ENCODE data around the gene ZNF716. TPM values are rescaled to one million over a fixed set of nuclear protein-coding genes. Genes with fewer than 3 reads are reported as not detected.
"Not testable (repeated sequence)": the region's sequence is repeated elsewhere in the genome, so short reads cannot be mapped to it uniquely, and the experiment has no call there.

ZNF716 gene
- total and polyA plus RNA-seq, 2 experiments from 2014 or later, result not detected

DNA sequence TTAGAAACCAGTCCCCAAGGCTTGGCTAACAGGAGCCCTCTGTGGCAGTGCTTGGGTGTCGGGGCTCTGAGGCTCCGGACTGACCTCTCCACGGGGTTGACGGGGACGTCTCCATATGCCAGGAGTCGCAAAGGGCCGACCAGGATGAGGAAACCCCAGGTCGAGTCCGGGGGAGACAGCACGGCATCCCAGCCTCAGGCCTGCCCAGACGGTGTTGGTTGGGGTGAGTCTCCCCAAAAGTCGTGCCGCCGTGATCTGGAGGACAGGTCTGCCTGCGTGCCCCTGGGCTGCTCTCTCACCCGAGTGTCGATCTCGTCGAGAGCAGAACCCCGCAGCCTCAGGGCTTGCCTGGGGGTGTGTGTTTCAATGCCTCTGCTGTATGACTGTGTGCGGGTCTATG is 35.0 kb downstream of the ZNF716 start:
- not testable (repeated sequence) for H3K27ac ChIP-seq; DNase-seq (ENCODE audit: low read depth in 1 of 2, low spot score in 1 of 2); H3K4me3 ChIP-seq; H3K36me3 ChIP-seq; H3K27me3 ChIP-seq; H3K4me1 ChIP-seq (ENCODE audit: low read depth); H3K9me3 ChIP-seq (ENCODE audit: low read depth)

DNA sequence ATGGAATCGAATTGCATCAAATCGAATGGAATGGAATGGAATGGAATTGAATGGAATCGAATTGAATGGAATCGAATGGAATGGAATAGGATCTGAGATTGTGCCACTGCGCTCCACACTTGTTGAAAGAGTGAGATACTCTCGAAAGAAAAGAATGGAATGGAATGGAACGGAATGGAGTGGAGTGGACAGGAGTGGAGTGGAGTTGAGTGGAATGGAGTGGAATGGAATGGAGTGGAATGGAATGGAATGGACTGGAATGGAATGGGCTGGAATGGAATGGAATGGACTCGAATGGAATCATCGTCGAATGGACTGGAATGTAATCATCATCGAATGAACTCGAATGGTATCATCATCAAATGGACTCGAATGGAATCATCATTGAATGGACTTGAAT is 38.0 kb downstream of the ZNF716 start:
- Histone ChIP-seq H3K4me3 (no peak overlapping the region), H3K27me3 (no peaks in the 10 kb centered on the region), H3K4me1 (ENCODE audit: low read depth) (no peaks in the 10 kb centered on the region), H3K9me3 (ENCODE audit: low read depth) (no peaks in the 10 kb centered on the region), H3K36me3 (no peaks in the 10 kb centered on the region), H3K27ac (no peak overlapping the region)
- TF ChIP-seq CTCF (IDR thresholded peaks at IDR 0.05; ENCODE audit: low read depth, low read length), result no peak
- no peak for DNase-seq (ENCODE audit: low read depth in 1 of 2, low spot score in 1 of 2)

- H3K27ac ChIP-seq; H3K27me3 ChIP-seq; H3K4me3 ChIP-seq; H3K36me3 ChIP-seq; H3K4me1 ChIP-seq (ENCODE audit: low read depth); DNase-seq (ENCODE audit: low read depth in 1 of 2, low spot score in 1 of 2); H3K9me3 ChIP-seq (ENCODE audit: low read depth): not testable (repeated sequence)
Measured at GRCh38 chr7:57495111-57495510, 45.1 kb downstream of the ZNF716 start.

- TF ChIP-seq CTCF (IDR thresholded peaks at IDR 0.05; ENCODE audit: low read depth, low read length), result no peak
- no peak overlapping the region for H3K4me3 ChIP-seq
- H3K4me1 ChIP-seq (ENCODE audit: low read depth), result no peaks in the 10 kb centered on the region
- no peak for DNase-seq (ENCODE audit: low read depth in 1 of 2, low spot score in 1 of 2)
- H3K27ac ChIP-seq, result no peak overlapping the region
- no peaks in the 10 kb centered on the region for H3K27me3 ChIP-seq
- H3K9me3 ChIP-seq (ENCODE audit: low read depth), result no peaks in the 10 kb centered on the region
- no peaks in the 10 kb centered on the region for H3K36me3 ChIP-seq
Measured at GRCh38 chr7:57496395-57496794, 46.4 kb downstream of the ZNF716 start.

GRCh38 chr7:57505176-57505575 is 55.2 kb downstream of the ZNF716 start:
- Histone ChIP-seq H3K36me3 (no peaks in the 10 kb centered on the region), H3K27ac (no peak overlapping the region), H3K4me3 (no peak overlapping the region), H3K4me1 (ENCODE audit: low read depth) (no peaks in the 10 kb centered on the region), H3K9me3 (ENCODE audit: low read depth) (no peaks in the 10 kb centered on the region), H3K27me3 (no peaks in the 10 kb centered on the region)
- DNase-seq (ENCODE audit: low read depth in 1 of 2, low spot score in 1 of 2), result no peak
- no peak for TF ChIP-seq CTCF (IDR thresholded peaks at IDR 0.05; ENCODE audit: low read depth, low read length)
